ENCODE results near the gene TSPYL6. TPM values are rescaled to one million over a fixed set of nuclear protein-coding genes. Genes with fewer than 3 reads are reported as not detected.

Gene TSPYL6
- total RNA-seq, 1 donor from 2014 or later: not detected

- no peak overlapping the region for H3K4me3 Mint-ChIP-seq (ENCODE audit: unreplicated experiment)
- no peak for TF ChIP-seq CTCF (IDR thresholded peaks at IDR 0.05)
- peaks cover 49% of the 10 kb centered on the region for H3K4me1 Mint-ChIP-seq (ENCODE audit: unreplicated experiment)
- peaks cover 9% of the 10 kb centered on the region for H3K36me3 Mint-ChIP-seq (ENCODE audit: unreplicated experiment)
- H3K27ac Mint-ChIP-seq (ENCODE audit: unreplicated experiment): peak overlapping the region; percentile 23
- no peaks in the 10 kb centered on the region for H3K27me3 Mint-ChIP-seq (ENCODE audit: unreplicated experiment)
- DNase-seq (ENCODE audit: extremely low spot score, unreplicated experiment): no peak
- peaks cover 19% of the 10 kb centered on the region for H3K9me3 Mint-ChIP-seq (ENCODE audit: unreplicated experiment)
Measured at GRCh38 chr2:54212456-54212855, 43.6 kb downstream of the TSPYL6 start.

GRCh38 chr2:54209379-54209778, 46.6 kb downstream of the TSPYL6 start:
- H3K36me3 Mint-ChIP-seq (ENCODE audit: unreplicated experiment): peaks cover 3% of the 10 kb centered on the region
- H3K27me3 Mint-ChIP-seq (ENCODE audit: unreplicated experiment): no peaks in the 10 kb centered on the region
- H3K9me3 Mint-ChIP-seq (ENCODE audit: unreplicated experiment): peaks cover 6% of the 10 kb centered on the region
- no peak overlapping the region for H3K4me3 Mint-ChIP-seq (ENCODE audit: unreplicated experiment)
- TF ChIP-seq CTCF (IDR thresholded peaks at IDR 0.05): no peak
- H3K4me1 Mint-ChIP-seq (ENCODE audit: unreplicated experiment): peaks cover 60% of the 10 kb centered on the region
- H3K27ac Mint-ChIP-seq (ENCODE audit: unreplicated experiment): peak overlapping the region; percentile 83
- DNase-seq (ENCODE audit: extremely low spot score, unreplicated experiment): no peak

GRCh38 chr2:54208364-54209240, 47.4 kb downstream of the TSPYL6 start:
- Mint-ChIP-seq H3K9me3 (ENCODE audit: unreplicated experiment) (no peaks in the 10 kb centered on the region), H3K27me3 (ENCODE audit: unreplicated experiment) (no peaks in the 10 kb centered on the region), H3K4me1 (ENCODE audit: unreplicated experiment) (peaks cover 63% of the 10 kb centered on the region), H3K36me3 (ENCODE audit: unreplicated experiment) (no peaks in the 10 kb centered on the region), H3K27ac (ENCODE audit: unreplicated experiment) (peak overlapping the region; percentile 83), H3K4me3 (ENCODE audit: unreplicated experiment) (no peak overlapping the region)
- TF ChIP-seq CTCF (IDR thresholded peaks at IDR 0.05): no peak
- DNase-seq (ENCODE audit: extremely low spot score, unreplicated experiment): no peak

- Mint-ChIP-seq H3K9me3 (ENCODE audit: unreplicated experiment) (no peaks in the 10 kb centered on the region), H3K27ac (ENCODE audit: unreplicated experiment) (peak overlapping the region; percentile 83), H3K36me3 (ENCODE audit: unreplicated experiment) (no peaks in the 10 kb centered on the region), H3K4me3 (ENCODE audit: unreplicated experiment) (no peak overlapping the region), H3K27me3 (ENCODE audit: unreplicated experiment) (no peaks in the 10 kb centered on the region), H3K4me1 (ENCODE audit: unreplicated experiment) (peaks cover 59% of the 10 kb centered on the region)
- no peak for DNase-seq (ENCODE audit: extremely low spot score, unreplicated experiment)
- no peak for TF ChIP-seq CTCF (IDR thresholded peaks at IDR 0.05)
Measured at GRCh38 chr2:54207666-54208195, 48.3 kb downstream of the TSPYL6 start.

GRCh38 chr2:54206596-54206995, 49.4 kb downstream of the TSPYL6 start:
- no peak overlapping the region for H3K4me3 Mint-ChIP-seq (ENCODE audit: unreplicated experiment)
- peaks cover 48% of the 10 kb centered on the region for H3K4me1 Mint-ChIP-seq (ENCODE audit: unreplicated experiment)
- TF ChIP-seq CTCF (IDR thresholded peaks at IDR 0.05): peak; percentile 63
- no peak overlapping the region for H3K27ac Mint-ChIP-seq (ENCODE audit: unreplicated experiment)
- H3K27me3 Mint-ChIP-seq (ENCODE audit: unreplicated experiment): no peaks in the 10 kb centered on the region
- H3K36me3 Mint-ChIP-seq (ENCODE audit: unreplicated experiment): no peaks in the 10 kb centered on the region
- no peaks in the 10 kb centered on the region for H3K9me3 Mint-ChIP-seq (ENCODE audit: unreplicated experiment)
- DNase-seq (ENCODE audit: extremely low spot score, unreplicated experiment): no peak

Measured in osteocyte (in vitro differentiated cells).